Calu3 (cell line): ENCODE measurements around the gene ABCC6. TPM values are rescaled to one million over a fixed set of nuclear protein-coding genes. Genes with fewer than 3 reads are reported as not detected.
A peak's percentile ranks its signal among the peaks of the same experiment; 100 is the strongest.
"Not testable (repeated sequence)": the region's sequence is repeated elsewhere in the genome, so short reads cannot be mapped to it uniquely, and the experiment has no call there.

Source experiments
- BruUV-seq: library from RNA; stranded (reverse); fragments of 400-500 nt; replicated peaks from 2 replicates; lab custom pipeline; 2021; lab: Mats Ljungman, UMichigan
- CTCF ChIA-PET: fragments of 300-600 bp; sonication (Branson Sonifier 250); formaldehyde crosslinking; loops from one replicate; lab custom pipeline; 2022; ENCODE audit warnings: antibody characterized with exemption; lab: Charles Lee
- DNase-seq: peaks from one replicate; pipeline ENCODE4 v3.0.0; 2022
- H3K27ac Mint-ChIP-seq: one replicate; pipeline ENCODE4 v1.8.0; 2022; ENCODE audit warnings: mixed read lengths; ENCODE audit not compliant: unreplicated experiment
- H3K27me3 Mint-ChIP-seq: one replicate; pipeline ENCODE4 v1.8.0; 2022; ENCODE audit warnings: mixed read lengths; ENCODE audit not compliant: unreplicated experiment
- H3K36me3 Mint-ChIP-seq: one replicate; pipeline ENCODE4 v1.8.0; 2022; ENCODE audit warnings: mild to moderate bottlenecking, moderate library complexity, mixed read lengths; ENCODE audit not compliant: insufficient read depth, unreplicated experiment
- H3K4me1 Mint-ChIP-seq: one replicate; pipeline ENCODE4 v1.8.0; 2022; ENCODE audit warnings: mild to moderate bottlenecking, low read depth, mixed read lengths; ENCODE audit not compliant: unreplicated experiment
- H3K4me3 Mint-ChIP-seq: one replicate; pipeline ENCODE4 v1.8.0; 2022; ENCODE audit warnings: mild to moderate bottlenecking, low read depth, moderate library complexity, mixed read lengths; ENCODE audit not compliant: unreplicated experiment
- H3K9me3 Mint-ChIP-seq: one replicate; pipeline ENCODE4 v1.8.0; 2022; ENCODE audit warnings: low read depth, mixed read lengths; ENCODE audit not compliant: unreplicated experiment
- intact Hi-C: fragments of 100-400 bp; cut with micrococcal nuclease; formaldehyde crosslinking; loops from one replicate; pipeline ENCODE4 v1.10.0; 2022; ENCODE audit not compliant: unreplicated experiment
- total RNA-seq: library from RNA; stranded (reverse); gene quantifications from 2 replicates; pipeline ENCODE4 v1.2.3, GENCODE V29; 2022

Gene ABCC6
- total RNA-seq, 1 experiment from 2014 or later: 3.7 TPM

- H3K4me1 Mint-ChIP-seq, CTCF ChIA-PET, H3K27ac Mint-ChIP-seq, DNase-seq, H3K4me3 Mint-ChIP-seq, BruUV-seq, H3K9me3 Mint-ChIP-seq, intact Hi-C loops, H3K27me3 Mint-ChIP-seq, H3K36me3 Mint-ChIP-seq: not testable (repeated sequence)
Measured at GRCh38 chr16:16237071-16237470, 13.8 kb upstream of the ABCC6 start.

DNA sequence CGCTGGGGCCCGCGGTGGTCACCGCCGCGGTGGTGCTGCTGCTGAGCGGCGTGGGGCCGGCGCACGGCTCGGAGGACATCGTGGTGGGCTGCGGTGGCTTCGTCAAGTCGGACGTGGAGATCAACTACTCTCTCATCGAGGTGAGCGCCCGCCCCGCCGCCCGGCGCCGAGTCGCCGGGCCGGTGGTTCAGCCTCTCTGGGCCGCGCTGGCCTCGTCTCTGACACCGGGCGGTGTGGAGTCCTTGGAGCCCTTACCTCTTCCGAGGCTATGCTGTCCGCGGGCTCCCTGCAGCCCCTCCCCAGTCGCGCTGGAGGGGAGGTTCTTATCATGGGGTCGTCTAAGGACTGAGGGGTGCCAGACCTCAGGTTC, 9.4 kb upstream of the ABCC6 start:
- H3K36me3 Mint-ChIP-seq, BruUV-seq, intact Hi-C loops, H3K27me3 Mint-ChIP-seq, H3K9me3 Mint-ChIP-seq, DNase-seq, H3K27ac Mint-ChIP-seq, H3K4me1 Mint-ChIP-seq, CTCF ChIA-PET: not testable (repeated sequence)
- peak overlapping the region; percentile 72 for H3K4me3 Mint-ChIP-seq

DNA sequence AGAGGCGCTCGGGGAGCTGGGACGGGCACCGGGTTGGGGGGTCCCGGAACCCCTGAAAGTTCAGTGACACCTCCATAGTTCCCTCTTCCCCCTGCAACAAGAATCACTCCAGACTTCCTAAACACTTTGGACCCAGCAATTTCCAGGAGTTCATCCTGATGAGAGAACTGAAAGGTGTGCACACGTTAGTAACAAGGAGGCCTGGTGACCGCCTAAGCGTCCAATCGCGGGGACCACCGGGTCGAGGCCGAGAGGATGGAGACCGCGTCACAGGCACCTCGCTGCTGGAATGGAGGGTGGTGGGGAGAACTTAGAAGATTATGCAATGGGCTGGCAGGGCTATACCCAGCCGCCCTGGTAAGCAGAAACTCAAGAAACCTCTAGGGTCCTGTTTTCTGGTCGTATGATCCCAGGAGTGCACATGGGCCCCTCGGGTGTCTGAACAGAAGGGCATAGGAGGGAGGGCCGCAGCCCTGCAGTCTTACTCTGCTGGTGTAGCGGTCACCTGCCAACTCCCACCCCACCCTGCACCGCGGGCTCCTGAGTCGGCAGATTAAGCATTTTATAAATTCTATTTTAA, 458 bp upstream of the ABCC6 start:
- H3K4me1 Mint-ChIP-seq, intact Hi-C loops, CTCF ChIA-PET, DNase-seq, H3K27ac Mint-ChIP-seq, BruUV-seq, H3K36me3 Mint-ChIP-seq, H3K27me3 Mint-ChIP-seq, H3K9me3 Mint-ChIP-seq: not testable (repeated sequence)
- H3K4me3 Mint-ChIP-seq: peak overlapping the region; percentile 26

- DNase-seq, H3K4me1 Mint-ChIP-seq, H3K27ac Mint-ChIP-seq, BruUV-seq, H3K4me3 Mint-ChIP-seq, H3K36me3 Mint-ChIP-seq, H3K9me3 Mint-ChIP-seq, H3K27me3 Mint-ChIP-seq, intact Hi-C loops, CTCF ChIA-PET: not testable (repeated sequence)
Measured at GRCh38 chr16:16221382-16221781, 1.9 kb downstream of the ABCC6 start.

DNA sequence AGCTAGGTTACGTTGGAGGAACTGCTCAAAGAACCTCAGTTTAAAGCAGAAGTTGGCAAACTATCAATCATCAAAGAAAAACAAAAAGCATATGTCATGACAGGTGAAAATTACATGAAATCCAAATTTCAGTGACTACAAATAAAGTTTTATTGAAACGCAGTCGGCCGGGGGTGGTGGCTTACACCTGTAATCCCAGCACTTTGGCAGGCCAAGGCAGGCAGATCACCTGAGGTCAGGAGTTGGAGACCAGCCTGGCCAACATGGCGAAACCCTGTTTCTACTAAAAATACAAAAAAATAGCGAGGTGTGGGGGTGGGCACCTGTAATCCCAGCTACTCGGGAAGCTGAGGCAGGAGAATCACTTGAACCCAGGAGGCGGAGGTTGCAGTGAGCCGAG, 2.8 kb downstream of the ABCC6 start:
- H3K4me3 Mint-ChIP-seq, intact Hi-C loops, H3K27ac Mint-ChIP-seq, H3K9me3 Mint-ChIP-seq, DNase-seq, H3K36me3 Mint-ChIP-seq, CTCF ChIA-PET, BruUV-seq, H3K27me3 Mint-ChIP-seq, H3K4me1 Mint-ChIP-seq: not testable (repeated sequence)

- H3K4me3 Mint-ChIP-seq, intact Hi-C loops, H3K36me3 Mint-ChIP-seq, H3K27ac Mint-ChIP-seq, CTCF ChIA-PET, DNase-seq, H3K9me3 Mint-ChIP-seq, H3K4me1 Mint-ChIP-seq, BruUV-seq, H3K27me3 Mint-ChIP-seq: not testable (repeated sequence)
Measured at GRCh38 chr16:16218787-16219186, 4.5 kb downstream of the ABCC6 start.

- BruUV-seq, H3K4me3 Mint-ChIP-seq, H3K9me3 Mint-ChIP-seq, DNase-seq, CTCF ChIA-PET, H3K27ac Mint-ChIP-seq, H3K36me3 Mint-ChIP-seq, H3K27me3 Mint-ChIP-seq, H3K4me1 Mint-ChIP-seq, intact Hi-C loops: not testable (repeated sequence)
Measured at GRCh38 chr16:16218349-16218748, 4.9 kb downstream of the ABCC6 start.

GRCh38 chr16:16213863-16214293, 9.4 kb downstream of the ABCC6 start:
- not testable (repeated sequence) for DNase-seq

GRCh38 chr16:16211404-16211803, 11.9 kb downstream of the ABCC6 start:
- H3K27me3 Mint-ChIP-seq, H3K9me3 Mint-ChIP-seq, H3K4me1 Mint-ChIP-seq, H3K27ac Mint-ChIP-seq, intact Hi-C loops, H3K36me3 Mint-ChIP-seq, H3K4me3 Mint-ChIP-seq, DNase-seq, BruUV-seq: not testable (repeated sequence)
- CTCF ChIA-PET: interaction anchor here (0.5 kb wide), 1 partner anchor 314 kb away, joined by 4 read pairs; no protein-coding TSS in a partner anchor

More at GRCh38 chr16:16213863-16214293, 9.4 kb downstream of the ABCC6 start:
- H3K36me3 Mint-ChIP-seq, H3K27me3 Mint-ChIP-seq, H3K9me3 Mint-ChIP-seq, H3K27ac Mint-ChIP-seq, BruUV-seq, H3K4me1 Mint-ChIP-seq, intact Hi-C loops, H3K4me3 Mint-ChIP-seq, CTCF ChIA-PET: not testable (repeated sequence)

DNA sequence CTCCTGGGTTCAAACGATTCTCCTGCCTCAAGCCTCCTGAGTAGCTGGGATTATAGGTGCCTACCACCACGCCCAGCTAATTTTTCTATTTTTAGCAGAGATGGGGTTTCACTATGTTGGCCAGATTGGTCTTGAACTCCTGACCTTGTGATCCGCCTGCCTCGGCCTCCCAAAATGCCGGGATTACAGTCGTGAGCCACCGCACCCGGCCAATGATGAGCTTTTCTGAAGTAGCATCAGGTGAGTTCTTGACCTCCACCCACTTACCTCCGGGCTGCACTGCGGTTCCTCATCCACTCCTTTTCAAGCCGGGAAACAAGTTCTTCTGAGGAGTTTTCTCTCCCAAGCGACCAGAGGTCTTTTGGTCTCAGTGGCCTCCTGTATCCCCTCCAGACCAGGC, 14.8 kb downstream of the ABCC6 start:
- DNase-seq, CTCF ChIA-PET, H3K27ac Mint-ChIP-seq, H3K9me3 Mint-ChIP-seq, intact Hi-C loops, H3K36me3 Mint-ChIP-seq, H3K4me1 Mint-ChIP-seq, BruUV-seq, H3K4me3 Mint-ChIP-seq, H3K27me3 Mint-ChIP-seq: not testable (repeated sequence)
